GM15510 (cell line): Measurements from ENCODE around the gene CDH4.

Experiments used
- POLR2A ChIP-seq: IDR thresholded peaks from 3 replicates; pipeline ENCODE4 v1.6.1; 2011; ENCODE audit warnings: borderline replicate concordance; ENCODE audit not compliant: insufficient read length; ENCODE audit errors: extremely low read depth

Gene CDH4

GRCh38 chr20:61580958-61581824, 329.1 kb downstream of the CDH4 start:
- no peak for TF ChIP-seq POLR2A

- no peak for TF ChIP-seq POLR2A
Measured at GRCh38 chr20:61581825-61582188, 329.7 kb downstream of the CDH4 start.

GRCh38 chr20:61582196-61582923, 330.3 kb downstream of the CDH4 start:
- no peak for TF ChIP-seq POLR2A

- TF ChIP-seq POLR2A: no peak
Measured at GRCh38 chr20:61583356-61583755, 331.3 kb downstream of the CDH4 start.

- TF ChIP-seq POLR2A: no peak
Measured at GRCh38 chr20:61584851-61585250, 332.8 kb downstream of the CDH4 start.

- no peak for TF ChIP-seq POLR2A
Measured at GRCh38 chr20:61585764-61586163, 333.7 kb downstream of the CDH4 start.

- TF ChIP-seq POLR2A: no peak
Measured at GRCh38 chr20:61587036-61587435, 335.0 kb downstream of the CDH4 start.

GRCh38 chr20:61587681-61588289, 335.7 kb downstream of the CDH4 start:
- no peak for TF ChIP-seq POLR2A

GRCh38 chr20:61588411-61589385, 336.6 kb downstream of the CDH4 start:
- TF ChIP-seq POLR2A: no peak

GRCh38 chr20:61590236-61590635, 338.2 kb downstream of the CDH4 start:
- TF ChIP-seq POLR2A: no peak

GRCh38 chr20:61593516-61593915, 341.5 kb downstream of the CDH4 start:
- TF ChIP-seq POLR2A: no peak

GRCh38 chr20:61594198-61594597, 342.1 kb downstream of the CDH4 start:
- TF ChIP-seq POLR2A: no peak

- no peak for TF ChIP-seq POLR2A
Measured at GRCh38 chr20:61595216-61595615, 343.2 kb downstream of the CDH4 start.

- no peak for TF ChIP-seq POLR2A
Measured at GRCh38 chr20:61596687-61597330, 344.7 kb downstream of the CDH4 start.

GRCh38 chr20:61597996-61598395, 345.9 kb downstream of the CDH4 start:
- no peak for TF ChIP-seq POLR2A

GRCh38 chr20:61598586-61598985, 346.5 kb downstream of the CDH4 start:
- TF ChIP-seq POLR2A: no peak
